ENCODE results near the gene OR2S2.
A peak's percentile ranks its signal among the peaks of the same experiment; 100 is the strongest.

DNA sequence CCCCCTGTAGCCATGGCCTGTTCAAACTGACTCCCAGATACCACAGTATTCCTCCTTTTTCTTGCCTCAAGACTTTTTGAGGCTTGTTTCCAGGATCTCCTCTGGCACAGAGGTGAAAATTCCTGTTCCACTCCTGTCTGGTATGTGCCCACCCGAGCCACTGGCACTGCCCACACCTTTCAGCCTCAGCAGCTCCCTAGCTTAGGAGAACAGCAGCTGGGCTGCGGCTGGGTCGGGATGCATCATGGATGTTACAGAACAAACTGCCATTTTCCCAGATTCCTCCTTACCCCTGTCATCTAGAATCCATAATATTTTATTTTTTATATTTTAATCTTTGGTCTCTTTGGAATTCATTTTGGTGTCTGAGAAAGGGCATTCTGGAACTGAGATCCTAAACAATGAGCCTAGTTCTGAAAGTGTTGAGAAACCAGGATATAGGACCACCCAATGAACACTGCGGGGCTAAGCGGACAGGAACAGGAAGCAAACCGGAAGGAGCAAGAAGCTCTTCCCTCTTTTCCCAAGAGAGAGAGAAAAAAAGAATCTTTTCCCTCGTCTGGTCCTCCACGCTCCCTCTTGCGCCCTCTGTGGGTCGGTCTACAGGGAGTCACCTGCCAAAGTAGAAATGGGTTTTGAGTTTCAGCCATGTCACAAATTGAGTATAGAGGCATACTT lies 12.5 kb downstream of the OR2S2 start:
- TF ChIP-seq CTCF (IDR thresholded peaks at IDR 0.05) (peak; percentile 78 to 93 (median 88)), POLR2A (IDR thresholded peaks at IDR 0.05) (no peak)

Measured in right lobe of liver (tissue), 4 donors.